Effector CD8-positive, alpha-beta T cell (primary cell): Measurements from ENCODE around the gene NFIL3.

Experiments
- DNase-seq: peaks from one replicate; lab custom pipeline; 2025; lab: John Stamatoyannopoulos, UW

The NFIL3 gene

GRCh38 chr9:91360551-91361290, 62.9 kb downstream of the NFIL3 start:
- DNase-seq: no peak

GRCh38 chr9:91359734-91360470, 63.7 kb downstream of the NFIL3 start:
- no peak for DNase-seq

GRCh38 chr9:91359083-91359482, 64.5 kb downstream of the NFIL3 start:
- no peak for DNase-seq
